Measurements from ENCODE around the gene RNF167. TPM values are rescaled to one million over a fixed set of nuclear protein-coding genes. Genes with fewer than 3 reads are reported as not detected.
"Not testable (repeated sequence)": the region's sequence is repeated elsewhere in the genome, so short reads cannot be mapped to it uniquely, and the experiment has no call there.

The RNF167 gene
- total RNA-seq, 4 donors from 2014 or later: 57.2 to 348 (median 73.7) TPM

GRCh38 chr17:4901648-4902344, 38.3 kb upstream of the RNF167 start:
- Histone ChIP-seq H3K4me3 (no peak overlapping the region), H3K9me3 (no peaks in the 10 kb centered on the region), H3K4me1 (peaks cover 0 to 39% (median 24%) of the 10 kb centered on the region in 4 donors), H3K36me3 (peaks cover 0 to 2% (median 0%) of the 10 kb centered on the region in 4 donors), H3K27me3 (peaks cover 15% of the 10 kb centered on the region), H3K27ac (no peak overlapping the region)
- in situ Hi-C loops (cut with MboI; ENCODE audit: low pct_ligation_motif_present in 1 of 4, low pct_unique_long_range_greater_than_20kb in 1 of 4, low sequenced_read_pairs in 3 of 4) (loop anchor here in 2 of 4 donors (25.0 kb wide), 1 partner anchor 161 kb away; no protein-coding TSS in a partner anchor), intact Hi-C loops (cut with DNase I; ENCODE audit: low total_unique reads) (no loop called here)
- 74% methylated on average over 48 of the region's 48 CpGs; no CpG with 5 or more reads in 1 of the 2 donors for WGBS, 2 donors (ENCODE audit: low coverage in 1 of 2)
- no peak for DNase-seq
- TF ChIP-seq EP300 (IDR thresholded peaks at IDR 0.05; ENCODE audit: low read depth) (no peak), CTCF (IDR thresholded peaks at IDR 0.05) (no peak), POLR2AphosphoS5 (IDR thresholded peaks at IDR 0.05) (no peak), POLR2A (IDR thresholded peaks at IDR 0.05) (no peak)

- WGBS, 2 donors (ENCODE audit: low coverage in 1 of 2): 68 to 89% methylated on average over 3 to 8 of the region's 8 CpGs
Measured at GRCh38 chr17:4902540-4902939, 37.5 kb upstream of the RNF167 start.

GRCh38 chr17:4903051-4903818, 36.8 kb upstream of the RNF167 start, which contains the start of gene CHRNE:
Gene CHRNE, minus strand, starts transcription at chr17:4903098. Its CDS starts 35 bp downstream, at chr17:4903063.
- Histone ChIP-seq H3K4me1 (peaks cover 0 to 39% (median 24%) of the 10 kb centered on the region in 4 donors), H3K27me3 (peaks cover 15% of the 10 kb centered on the region), H3K9me3 (no peaks in the 10 kb centered on the region), H3K27ac (peak within 1 kb of the TSS in 2 of 4 donors; percentile 43 to 50), H3K36me3 (no peaks in the 10 kb centered on the region), H3K4me3 (no peak within 1 kb of the TSS)
- WGBS, 2 donors (ENCODE audit: low coverage in 1 of 2): 8 to 9% methylated on average over 4 to 10 of the region's 10 CpGs
- peak; percentile 77 to 88 (median 82) for TF ChIP-seq CTCF (IDR thresholded peaks at IDR 0.05)
- TF ChIP-seq POLR2A (IDR thresholded peaks at IDR 0.05): no peak
- DNase-seq: peak; percentile 90
- in situ Hi-C loops (cut with MboI; ENCODE audit: low pct_ligation_motif_present in 1 of 4, low pct_unique_long_range_greater_than_20kb in 1 of 4, low sequenced_read_pairs in 3 of 4): loop anchor here in 2 of 4 donors (25.0 kb wide), 1 partner anchor 159 kb away; no protein-coding TSS in a partner anchor
- intact Hi-C loops (cut with DNase I; ENCODE audit: low total_unique reads): no loop called here

More at GRCh38 chr17:4902540-4902939, 37.5 kb upstream of the RNF167 start:
- H3K36me3 ChIP-seq: no peaks in the 10 kb centered on the region
- intact Hi-C loops (cut with DNase I; ENCODE audit: low total_unique reads): no loop called here
- no peak for DNase-seq
- TF ChIP-seq CTCF (IDR thresholded peaks at IDR 0.05) (no peak), POLR2A (IDR thresholded peaks at IDR 0.05) (no peak), EP300 (IDR thresholded peaks at IDR 0.05; ENCODE audit: low read depth) (no peak), POLR2AphosphoS5 (IDR thresholded peaks at IDR 0.05) (no peak)
- no peaks in the 10 kb centered on the region for H3K9me3 ChIP-seq
- H3K27me3 ChIP-seq: peaks cover 15% of the 10 kb centered on the region
- in situ Hi-C loops (cut with MboI; ENCODE audit: low pct_ligation_motif_present in 1 of 4, low pct_unique_long_range_greater_than_20kb in 1 of 4, low sequenced_read_pairs in 3 of 4): loop anchor here in 2 of 4 donors (25.0 kb wide), 1 partner anchor 160 kb away; no protein-coding TSS in a partner anchor
- peak overlapping the region in 1 of 4 donors; percentile 43 for H3K27ac ChIP-seq
- H3K4me3 ChIP-seq: no peak overlapping the region
- peaks cover 0 to 39% (median 24%) of the 10 kb centered on the region in 4 donors for H3K4me1 ChIP-seq

- peaks cover 3 to 19% (median 9%) of the 10 kb centered on the region in 4 donors for H3K4me1 ChIP-seq
- in situ Hi-C loops (cut with MboI; ENCODE audit: low pct_ligation_motif_present in 1 of 4, low pct_unique_long_range_greater_than_20kb in 1 of 4, low sequenced_read_pairs in 3 of 4) (loop anchor here in 2 of 4 donors (25.0 kb wide), 1 partner anchor 156 kb away; no protein-coding TSS in a partner anchor), intact Hi-C loops (cut with DNase I; ENCODE audit: low total_unique reads) (loop anchor here (5.0 kb wide), 1 partner anchor 156 kb away; no protein-coding TSS in a partner anchor)
- H3K36me3 ChIP-seq, H3K27me3 ChIP-seq, H3K27ac ChIP-seq, DNase-seq, H3K4me3 ChIP-seq, H3K9me3 ChIP-seq: not testable (repeated sequence)
Measured at GRCh38 chr17:4906642-4907041, 33.4 kb upstream of the RNF167 start.
